Psoas muscle (tissue), 8 donors: Measurements from ENCODE around the gene IPP. TPM values are rescaled to one million over a fixed set of nuclear protein-coding genes. Genes with fewer than 3 reads are reported as not detected.
A peak's percentile ranks its signal among the peaks of the same experiment; 100 is the strongest.

Experiments
- ATAC-seq, 4 donors: fragments of 200-7000 bp; cut with Tn5 transposase; one replicate each; pipeline ENCODE4 v1.9.1; 2020; ENCODE audit warnings: moderate library complexity in 3 of 4, mild to moderate bottlenecking in 2 of 4
- DNase-seq, 2 donors: peaks; one replicate each; pipeline ENCODE4 v3.0.0-alpha.2; 2020
- H3K27ac ChIP-seq: fragments of 200-600 bp; one replicate; pipeline ENCODE4 v1.8.0; 2022
- H3K27me3 ChIP-seq, 3 donors: fragments of 200-600 bp in 1 of 3; one replicate each; pipeline versions ENCODE4 v1.6.1 to v1.8.0; 2013 to 2022; ENCODE audit warnings: low read length in 2 of 3, mild to moderate bottlenecking in 2 of 3, moderate library complexity in 1 of 3; ENCODE audit not compliant: insufficient read depth in 3 of 3
- H3K36me3 ChIP-seq, 2 donors: fragments of 200-600 bp in 1 of 2; one replicate each; pipeline versions ENCODE4 v1.6.1 to v1.8.0; 2013 to 2022; ENCODE audit warnings: low read depth in 1 of 2, mild to moderate bottlenecking in 1 of 2, moderate library complexity in 1 of 2; ENCODE audit not compliant: insufficient read depth in 1 of 2
- H3K4me1 ChIP-seq: fragments of 200-600 bp; one replicate; pipeline ENCODE4 v1.8.0; 2022
- H3K4me3 ChIP-seq: fragments of 200-600 bp; one replicate; pipeline ENCODE4 v1.8.0; 2022; ENCODE audit warnings: mild to moderate bottlenecking
- H3K9me3 ChIP-seq: fragments of 200-600 bp; one replicate; pipeline ENCODE4 v1.8.0; 2022
- CTCF ChIP-seq: fragments of 200-600 bp; IDR thresholded peaks from one replicate; pipeline ENCODE4 v1.8.0; 2022; ENCODE audit warnings: antibody characterized with exemption
- WGBS, 3 donors: extraction: QIAGEN DNeasy Blood & Tissue Kit; methylation state at CpG; one replicate each; pipeline versions ENCODE4 v1.1.6 to v1.1.7; 2013; 5-methylcytosine and 5-hydroxymethylcytosine counted together
- intact Hi-C, 2 donors: fragments of 100-400 bp; cut with DNase I; formaldehyde crosslinking; loops; one replicate each; pipeline versions ENCODE4 v1.11.0 to v1.14.2; 2022
- polyA plus RNA-seq, 3 donors: library from polyadenylated mRNA; stranded (reverse); fragments of 200-250 nt; gene quantifications; one replicate each; pipeline ENCODE4 v1.2.3, GENCODE V29; 2013
- total RNA-seq, 4 donors: library from RNA; stranded (reverse); fragmentation: NEBNext Ultra II Directional in 2 of 4; extraction: Animal tissue kit (Norgen Biotek cat#: 25700) in 2 of 4; gene quantifications; one replicate each; pipeline versions ENCODE4 v1.2.1 to v1.2.4, GENCODE V29; 2021 to 2023
- donor health status: healthy with polysubstance abuse.
- donor health status: DM: no; HTN: no; CAD: no; lungs with moderate emphysema.
- donor health status: Bipolar disorder and iron deficiency.
- donor health status: healthy.
- donor health status: DM: yes; HTN: yes; CAD: no.
- donor health status: DM: no; HTN: no; CAD: no.
- donor health status: DM: no; HTN: no; CAD: no.
- donor health status: DM: yes; HTN: yes; CAD: no.

IPP gene
- total and polyA plus RNA-seq, 7 donors = 2.5 to 26.8 (median 12.7) TPM

- DNase-seq (no peak), ATAC-seq (peak; percentile 29 to 69 (median 62))
- WGBS, 3 donors = 27 to 53% (median 30%) methylated on average over 4 of the region's 4 CpGs
- H3K4me1 ChIP-seq = peaks cover 34% of the 10 kb centered on the region
- no peak overlapping the region for H3K4me3 ChIP-seq
- no peaks in the 10 kb centered on the region for H3K27me3 ChIP-seq
- intact Hi-C loops = no loop called here
- no peaks in the 10 kb centered on the region for H3K9me3 ChIP-seq
- TF ChIP-seq CTCF = no peak
- H3K27ac ChIP-seq = peak overlapping the region; percentile 93
- no peaks in the 10 kb centered on the region for H3K36me3 ChIP-seq
Measured at GRCh38 chr1:45792744-45793143, 42.3 kb upstream of the IPP start.

- no peaks in the 10 kb centered on the region for H3K9me3 ChIP-seq
- no peak for TF ChIP-seq CTCF
- no peak overlapping the region for H3K27ac ChIP-seq
- no peaks in the 10 kb centered on the region for H3K27me3 ChIP-seq
- peaks cover 17% of the 10 kb centered on the region for H3K4me1 ChIP-seq
- ATAC-seq (no peak), DNase-seq (no peak)
- intact Hi-C loops = no loop called here
- 61 to 70% (median 68%) methylated on average over 2 of the region's 2 CpGs for WGBS, 3 donors
- H3K36me3 ChIP-seq = no peaks in the 10 kb centered on the region
- no peak overlapping the region for H3K4me3 ChIP-seq
Measured at GRCh38 chr1:45789601-45790000, 39.1 kb upstream of the IPP start.

DNA sequence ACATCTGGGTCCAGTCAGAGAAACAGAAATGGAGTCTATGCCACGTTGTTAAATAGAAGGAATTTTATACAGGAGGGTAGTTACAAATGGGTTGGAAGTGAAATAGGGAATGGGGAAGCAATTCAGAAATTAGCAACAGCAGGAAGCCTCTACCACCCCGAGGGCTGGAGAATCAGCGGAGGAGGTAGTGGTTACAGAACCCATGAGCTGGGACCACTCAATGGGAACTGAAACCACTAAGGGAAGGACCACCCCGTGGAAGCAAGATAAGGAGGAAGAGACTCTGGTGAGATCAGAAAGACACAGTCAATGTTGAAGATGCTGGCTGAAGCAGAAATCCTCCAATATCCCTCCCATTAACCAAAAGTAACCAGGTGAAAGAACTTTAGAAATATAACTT is 37.5 kb upstream of the IPP start:
- TF ChIP-seq CTCF = no peak
- WGBS, 3 donors = 76 to 83% (median 77%) methylated on average over 4 of the region's 4 CpGs
- H3K27me3 ChIP-seq = no peaks in the 10 kb centered on the region
- no peak overlapping the region for H3K4me3 ChIP-seq
- peaks cover under 1% of the 10 kb centered on the region for H3K4me1 ChIP-seq
- intact Hi-C loops = no loop called here
- H3K36me3 ChIP-seq = no peaks in the 10 kb centered on the region
- no peaks in the 10 kb centered on the region for H3K9me3 ChIP-seq
- ATAC-seq (no peak), DNase-seq (no peak)
- H3K27ac ChIP-seq = no peak overlapping the region

- WGBS, 3 donors = 78 to 82% (median 80%) methylated on average over 4 of the region's 4 CpGs
- no peak for TF ChIP-seq CTCF
Measured at GRCh38 chr1:45785583-45785982, 35.1 kb upstream of the IPP start.

DNA sequence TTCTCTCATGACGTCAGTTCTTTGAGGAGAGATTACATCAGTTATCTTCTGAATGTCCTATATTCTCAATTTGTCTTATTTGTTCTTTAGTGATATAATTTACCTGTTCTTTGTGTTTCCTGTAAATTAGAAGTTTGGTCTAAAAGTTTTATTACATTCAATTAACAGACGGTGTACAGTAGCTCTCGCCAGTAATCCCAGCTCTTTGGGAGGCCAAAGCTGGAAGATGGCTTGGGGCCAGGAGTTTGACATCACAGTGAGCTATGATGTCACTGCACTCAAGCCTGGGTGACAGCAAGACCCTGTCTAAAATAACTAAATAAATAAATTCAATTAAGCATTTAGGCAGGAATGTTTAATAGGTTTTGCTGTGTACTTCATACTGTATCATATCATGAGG is 25.3 kb upstream of the IPP start:
- 78 to 89% (median 80%) methylated on average over 3 of the region's 3 CpGs for WGBS, 3 donors
- Histone ChIP-seq H3K4me3 (no peak overlapping the region), H3K36me3 (no peaks in the 10 kb centered on the region), H3K4me1 (peaks cover 6% of the 10 kb centered on the region), H3K27ac (no peak overlapping the region), H3K27me3 (no peaks in the 10 kb centered on the region), H3K9me3 (no peaks in the 10 kb centered on the region)
- intact Hi-C loops = no loop called here
- no peak for ATAC-seq
- no peak for DNase-seq
- no peak for TF ChIP-seq CTCF

More at GRCh38 chr1:45785583-45785982, 35.1 kb upstream of the IPP start:
- Histone ChIP-seq H3K4me3 (no peak overlapping the region), H3K27ac (no peak overlapping the region), H3K36me3 (no peaks in the 10 kb centered on the region), H3K4me1 (no peaks in the 10 kb centered on the region), H3K9me3 (no peaks in the 10 kb centered on the region), H3K27me3 (no peaks in the 10 kb centered on the region)
- no peak for ATAC-seq
- DNase-seq = no peak
- intact Hi-C loops = no loop called here
